BLaER1 (cell line): ENCODE results near the gene PPM1E.

ENCODE experiments used
- H3K27ac ChIP-seq: shearing (Covaris generic); formaldehyde crosslinking; 2 replicates; pipeline ENCODE4 v1.8.1; 2022
- H3K27me3 ChIP-seq: shearing (Covaris generic); formaldehyde crosslinking; 2 replicates; pipeline ENCODE4 v1.8.1; 2022
- H3K36me3 ChIP-seq: shearing (Covaris generic); formaldehyde crosslinking; 2 replicates; pipeline ENCODE4 v1.8.1; 2022
- H3K4me1 ChIP-seq: shearing (Covaris generic); formaldehyde crosslinking; 2 replicates; pipeline ENCODE4 v1.8.1; 2022
- H3K4me2 ChIP-seq: shearing (Covaris generic); formaldehyde crosslinking; 2 replicates; pipeline ENCODE4 v1.8.1; 2022
- H3K4me3 ChIP-seq: shearing (Covaris generic); formaldehyde crosslinking; 2 replicates; pipeline ENCODE4 v1.8.1; 2022
- H3K9ac ChIP-seq: shearing (Covaris generic); formaldehyde crosslinking; 2 replicates; pipeline ENCODE4 v1.8.1; 2022
- H3K9me3 ChIP-seq: shearing (Covaris generic); formaldehyde crosslinking; 2 replicates; pipeline ENCODE4 v1.8.1; 2022
- H4K20me1 ChIP-seq: shearing (Covaris generic); formaldehyde crosslinking; 2 replicates; pipeline ENCODE4 v1.8.1; 2022
- Cebpa-rat ChIP-seq: shearing (Covaris generic); IDR thresholded peaks from 2 replicates; pipeline ENCODE4 v1.8.1; 2022

The PPM1E gene

DNA sequence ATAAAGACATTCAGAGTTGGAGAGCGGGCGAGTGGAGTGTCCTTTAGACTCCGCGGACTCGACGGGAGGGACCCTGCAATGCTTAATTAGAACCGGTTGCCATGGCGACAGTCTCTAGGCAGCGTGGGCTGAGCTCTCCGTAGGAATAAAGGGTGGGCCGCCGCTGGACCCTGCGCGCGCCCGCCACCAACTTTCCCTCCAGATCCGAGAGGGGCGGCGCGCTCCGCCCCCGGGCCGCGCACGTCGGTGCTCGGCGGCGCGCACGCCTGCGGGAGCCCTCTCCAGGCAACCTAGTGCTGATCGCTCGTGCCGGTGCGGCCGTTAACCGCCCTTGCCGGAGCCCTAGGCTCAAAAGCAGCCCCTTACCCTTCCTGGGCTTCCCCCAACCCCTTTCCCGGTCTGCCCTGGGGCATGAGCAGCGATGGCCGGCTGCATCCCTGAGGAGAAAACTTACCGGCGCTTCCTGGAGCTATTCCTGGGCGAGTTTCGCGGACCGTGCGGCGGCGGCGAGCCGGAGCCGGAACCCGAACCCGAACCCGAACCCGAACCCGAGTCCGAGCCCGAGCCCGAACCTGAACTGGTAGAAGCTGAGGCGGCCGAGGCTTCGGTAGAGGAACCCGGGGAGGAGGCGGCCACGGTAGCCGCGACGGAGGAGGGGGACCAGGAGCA is at the start of gene PPM1E:
TSS of gene PPM1E (plus strand) at position 278 of the 669 bp plus-strand sequence.
- H3K9ac ChIP-seq, result peak within 1 kb of the TSS; percentile 76
- peak within 1 kb of the TSS; percentile 55 for H3K27ac ChIP-seq
- peaks cover 21% of the 10 kb centered on the region; the same call in 1 of the 2 replicates for H3K27me3 ChIP-seq
- peaks cover 19% of the 10 kb centered on the region for H4K20me1 ChIP-seq
- peak within 1 kb of the TSS; percentile 90 for H3K4me2 ChIP-seq
- H3K9me3 ChIP-seq, result no peaks in the 10 kb centered on the region
- peaks cover 16% of the 10 kb centered on the region for H3K4me1 ChIP-seq
- H3K36me3 ChIP-seq, result no peaks in the 10 kb centered on the region
- no peak for TF ChIP-seq Cebpa-rat
- H3K4me3 ChIP-seq, result peak within 1 kb of the TSS; percentile 87

DNA sequence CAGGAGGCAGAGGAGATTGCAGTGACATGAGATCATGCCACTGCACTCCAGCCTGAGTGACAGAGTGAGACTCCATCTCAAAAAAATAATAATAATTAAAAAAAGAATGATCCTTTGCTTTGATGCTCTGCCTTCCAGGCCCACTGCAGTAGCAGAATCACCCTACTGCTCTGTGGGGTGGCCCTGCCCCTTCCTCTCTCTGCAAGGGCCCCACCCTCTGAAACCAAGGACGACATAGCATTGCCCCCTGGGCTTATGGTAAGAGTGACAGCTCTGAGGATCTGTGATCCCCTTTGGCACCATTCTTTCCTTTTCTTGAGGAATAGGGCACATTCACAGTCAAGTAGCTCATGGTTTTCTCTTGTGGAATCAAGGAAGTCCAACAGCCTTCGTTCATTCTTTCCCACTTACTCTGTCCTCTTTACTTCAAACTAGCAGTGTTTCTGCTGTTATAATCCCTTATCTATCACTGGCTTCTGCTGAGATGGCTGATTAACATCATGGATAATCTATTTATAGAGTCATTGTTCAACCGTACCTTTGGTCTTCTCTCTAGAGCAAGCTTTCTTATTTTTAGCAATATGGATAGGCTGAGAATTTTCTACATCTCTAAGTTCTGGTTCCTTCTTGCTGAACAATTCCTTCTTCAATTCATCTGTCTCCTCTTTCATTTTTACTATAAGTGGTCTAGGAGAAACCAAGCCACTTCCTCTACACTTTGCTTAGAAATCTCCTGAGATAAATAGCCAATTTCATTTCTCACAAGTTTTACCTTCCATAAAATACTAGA is 49.1 kb upstream of the PPM1E start:
- Histone ChIP-seq H3K27me3 (no peaks in the 10 kb centered on the region), H3K4me2 (no peak overlapping the region), H3K9me3 (no peaks in the 10 kb centered on the region), H3K27ac (no peak overlapping the region), H4K20me1 (no peaks in the 10 kb centered on the region), H3K36me3 (peaks cover 85% of the 10 kb centered on the region), H3K4me1 (peaks cover 13% of the 10 kb centered on the region), H3K4me3 (no peak overlapping the region), H3K9ac (no peak overlapping the region)
- TF ChIP-seq Cebpa-rat, result no peak

DNA sequence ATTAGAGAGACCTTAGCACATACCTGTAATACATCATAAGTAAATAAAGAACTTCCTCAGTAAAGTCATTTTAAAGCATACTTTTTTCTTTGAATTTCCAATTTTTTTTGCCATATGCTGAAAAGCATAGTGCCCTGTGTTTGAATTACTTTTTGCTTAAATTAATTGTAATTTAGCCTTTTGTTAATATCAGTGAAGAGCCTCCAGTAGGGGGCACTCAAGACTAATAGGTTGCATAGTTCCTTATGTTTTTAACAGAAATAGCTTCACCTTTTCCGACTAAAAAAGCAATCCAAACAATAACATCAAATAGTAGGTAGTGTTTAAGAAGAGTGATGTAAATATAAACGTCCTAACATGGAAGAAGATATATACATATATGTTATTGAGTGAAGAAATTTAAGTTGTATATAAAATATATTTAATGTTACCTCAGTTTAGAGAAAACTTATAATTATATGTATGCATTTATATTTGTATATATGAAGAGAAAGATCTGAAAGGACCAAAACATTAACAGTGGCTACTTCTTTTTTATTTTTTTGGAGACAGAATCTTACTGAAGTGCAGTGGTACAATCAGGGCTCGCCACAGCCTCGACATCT is 44.6 kb upstream of the PPM1E start:
- Histone ChIP-seq H3K36me3 (peaks cover 86% of the 10 kb centered on the region), H3K9ac (no peak overlapping the region), H3K4me2 (no peak overlapping the region), H3K4me1 (peaks cover 13% of the 10 kb centered on the region), H3K27ac (no peak overlapping the region), H4K20me1 (no peaks in the 10 kb centered on the region), H3K27me3 (no peaks in the 10 kb centered on the region), H3K4me3 (no peak overlapping the region), H3K9me3 (no peaks in the 10 kb centered on the region)
- no peak for TF ChIP-seq Cebpa-rat

- H3K36me3 ChIP-seq, result peaks cover 82% of the 10 kb centered on the region
Measured at GRCh38 chr17:58722274-58722673, 33.4 kb upstream of the PPM1E start.

GRCh38 chr17:58722696-58723095 is 33.0 kb upstream of the PPM1E start:
- no peaks in the 10 kb centered on the region for H4K20me1 ChIP-seq
- H3K4me1 ChIP-seq, result no peaks in the 10 kb centered on the region
- no peak overlapping the region for H3K27ac ChIP-seq
- no peak overlapping the region for H3K4me2 ChIP-seq
- H3K9me3 ChIP-seq, result no peaks in the 10 kb centered on the region
- no peak for TF ChIP-seq Cebpa-rat
- no peak overlapping the region for H3K4me3 ChIP-seq
- H3K9ac ChIP-seq, result no peak overlapping the region
- H3K27me3 ChIP-seq, result no peaks in the 10 kb centered on the region
- H3K36me3 ChIP-seq, result peaks cover 80% of the 10 kb centered on the region

More at GRCh38 chr17:58722274-58722673, 33.4 kb upstream of the PPM1E start:
- no peaks in the 10 kb centered on the region for H4K20me1 ChIP-seq
- no peaks in the 10 kb centered on the region for H3K27me3 ChIP-seq
- H3K4me1 ChIP-seq, result no peaks in the 10 kb centered on the region
- no peaks in the 10 kb centered on the region for H3K9me3 ChIP-seq
- H3K4me2 ChIP-seq, result no peak overlapping the region
- H3K27ac ChIP-seq, result no peak overlapping the region
- H3K4me3 ChIP-seq, result no peak overlapping the region
- no peak overlapping the region for H3K9ac ChIP-seq
- no peak for TF ChIP-seq Cebpa-rat

DNA sequence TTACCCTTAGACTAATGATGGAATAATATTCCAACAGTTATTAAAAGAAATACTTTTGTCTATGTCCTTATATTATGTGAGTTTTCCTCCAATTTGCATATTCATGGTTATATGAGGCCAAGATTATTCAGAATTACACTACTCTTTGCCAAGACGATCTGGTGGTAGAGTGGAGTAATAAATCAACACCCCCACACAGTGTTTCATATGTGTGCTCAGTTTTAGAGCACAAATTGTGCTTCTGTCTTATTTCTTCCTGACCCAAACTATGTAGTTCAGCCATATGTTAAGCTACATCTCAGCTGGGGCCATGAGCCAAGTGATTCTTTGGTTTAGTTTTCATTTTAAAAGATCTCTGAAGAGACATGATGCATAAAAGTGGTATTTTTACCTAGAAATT is 26.9 kb upstream of the PPM1E start:
- no peak overlapping the region for H3K27ac ChIP-seq
- H3K4me2 ChIP-seq, result no peak overlapping the region
- no peak overlapping the region for H3K9ac ChIP-seq
- no peaks in the 10 kb centered on the region for H3K9me3 ChIP-seq
- no peaks in the 10 kb centered on the region for H3K4me1 ChIP-seq
- peaks cover 64% of the 10 kb centered on the region for H3K36me3 ChIP-seq
- no peak overlapping the region for H3K4me3 ChIP-seq
- H4K20me1 ChIP-seq, result no peaks in the 10 kb centered on the region
- TF ChIP-seq Cebpa-rat, result no peak
- no peaks in the 10 kb centered on the region for H3K27me3 ChIP-seq

DNA sequence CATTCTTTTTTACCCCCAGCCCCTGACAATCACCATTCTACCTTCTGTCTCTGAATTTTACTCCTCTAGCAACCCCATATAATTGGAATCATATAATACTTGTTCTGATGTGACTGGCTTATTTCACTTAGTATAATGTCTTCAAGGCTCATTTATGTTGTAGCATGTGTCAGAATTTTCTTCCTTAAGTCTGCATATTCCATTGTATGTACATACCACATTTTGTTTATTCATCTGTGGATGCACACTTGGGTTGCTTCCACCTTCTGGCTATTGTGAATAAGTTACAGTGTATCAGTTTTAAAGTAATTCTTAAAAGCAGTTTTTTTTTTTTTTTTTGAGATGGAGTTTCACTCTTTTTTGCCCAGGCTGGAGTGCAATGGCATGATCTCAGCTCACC is 24.7 kb upstream of the PPM1E start:
- no peak overlapping the region for H3K4me2 ChIP-seq
- H3K4me3 ChIP-seq, result no peak overlapping the region

DNA sequence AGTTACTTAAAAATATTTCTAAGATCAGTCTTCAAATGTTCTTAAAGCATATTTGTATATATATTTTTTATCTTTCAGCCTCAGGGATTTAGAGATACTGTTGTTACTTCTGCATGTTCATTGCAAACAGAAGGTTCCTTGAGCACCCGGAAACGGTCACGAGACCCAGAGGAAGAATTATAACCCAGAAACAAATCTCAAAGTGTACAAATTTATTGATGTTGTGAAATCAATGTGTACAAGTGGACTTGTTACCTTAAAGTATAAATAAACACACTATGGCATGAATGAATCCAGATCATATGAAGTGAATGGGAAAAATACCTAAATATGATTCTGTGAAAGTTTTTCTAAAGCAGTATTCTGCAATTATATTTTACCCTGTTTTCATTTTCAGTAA is 21.6 kb upstream of the PPM1E start:
- peaks cover 58% of the 10 kb centered on the region for H3K36me3 ChIP-seq
- H3K27me3 ChIP-seq, result no peaks in the 10 kb centered on the region
- H3K4me2 ChIP-seq, result no peak overlapping the region
- H3K9me3 ChIP-seq, result no peaks in the 10 kb centered on the region
- H3K9ac ChIP-seq, result no peak overlapping the region
- H3K4me3 ChIP-seq, result no peak overlapping the region
- H3K27ac ChIP-seq, result no peak overlapping the region
- no peaks in the 10 kb centered on the region for H3K4me1 ChIP-seq
- TF ChIP-seq Cebpa-rat, result no peak
- H4K20me1 ChIP-seq, result no peaks in the 10 kb centered on the region

More for the DNA sequence above, 24.7 kb upstream of the PPM1E start:
- Histone ChIP-seq H3K9ac (no peak overlapping the region), H3K36me3 (peaks cover 65% of the 10 kb centered on the region), H4K20me1 (no peaks in the 10 kb centered on the region), H3K27me3 (no peaks in the 10 kb centered on the region), H3K4me1 (no peaks in the 10 kb centered on the region), H3K27ac (no peak overlapping the region), H3K9me3 (no peaks in the 10 kb centered on the region)
- no peak for TF ChIP-seq Cebpa-rat

DNA sequence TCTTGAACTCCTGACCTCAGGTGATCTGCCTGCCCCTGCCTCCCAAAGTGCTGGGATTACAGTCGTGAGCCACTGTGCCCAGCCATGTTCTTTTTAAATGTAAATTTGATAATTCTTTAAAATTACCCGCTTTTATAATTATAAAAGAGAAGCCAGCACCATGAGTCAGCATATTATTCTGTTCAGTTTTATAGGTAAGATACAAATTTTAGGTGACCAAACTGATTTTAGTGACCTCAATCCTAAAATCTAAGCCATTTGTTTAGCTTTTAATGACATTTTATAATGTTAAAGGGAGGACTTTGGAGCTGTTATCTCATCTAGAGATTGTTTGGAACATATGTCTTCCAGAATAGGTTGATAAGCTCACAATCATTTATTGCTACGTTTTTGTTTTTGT is 20.8 kb upstream of the PPM1E start:
- H3K27ac ChIP-seq, result no peak overlapping the region
- H3K4me1 ChIP-seq, result no peaks in the 10 kb centered on the region
- no peak overlapping the region for H3K4me3 ChIP-seq
- H3K4me2 ChIP-seq, result no peak overlapping the region
- no peaks in the 10 kb centered on the region for H3K27me3 ChIP-seq
- H3K36me3 ChIP-seq, result peaks cover 50% of the 10 kb centered on the region
- TF ChIP-seq Cebpa-rat, result no peak
- H3K9ac ChIP-seq, result no peak overlapping the region
- H4K20me1 ChIP-seq, result no peaks in the 10 kb centered on the region
- no peaks in the 10 kb centered on the region for H3K9me3 ChIP-seq

- Histone ChIP-seq H3K27ac (no peak overlapping the region), H3K9ac (no peak overlapping the region), H3K4me1 (no peaks in the 10 kb centered on the region), H3K4me2 (no peak overlapping the region), H3K4me3 (no peak overlapping the region), H3K27me3 (no peaks in the 10 kb centered on the region), H3K9me3 (no peaks in the 10 kb centered on the region), H4K20me1 (no peaks in the 10 kb centered on the region), H3K36me3 (0 out of 2 replicates have a peak, but pooled peaks cover 3% of the 10 kb centered on the region)
- TF ChIP-seq Cebpa-rat, result no peak
Measured at GRCh38 chr17:58741121-58741625, 14.5 kb upstream of the PPM1E start.
